H1 (cell line): Measurements from ENCODE around the gene OR1N1. TPM values are rescaled to one million over a fixed set of nuclear protein-coding genes. Genes with fewer than 3 reads are reported as not detected.

Experiments
- CTCF ChIA-PET: fragments of 300-600 bp; sonication (Branson Sonifier 250); formaldehyde crosslinking; loops from one replicate; lab custom pipeline; 2021; ENCODE audit not compliant: partially characterized antibody; lab: Charles Lee
- POLR2A ChIA-PET: fragments of 300-600 bp; sonication (Branson Sonifier 250); formaldehyde crosslinking; loops from one replicate; lab custom pipeline; 2021; ENCODE audit warnings: inconsistent platforms; ENCODE audit not compliant: partially characterized antibody; lab: Charles Lee
- DNase-seq, 2 experiments: peaks; one replicate each; pipeline versions ENCODE4 v3.0.0 to v3.0.0-alpha.2; 2010 to 2022; ENCODE audit warnings: low spot score in 2 of 2, low read depth in 1 of 2, mixed read lengths in 1 of 2
- FAIRE-seq: peaks from 2 replicates; lab custom pipeline; 2011; peaks lifted over from hg19 to GRCh38; lab: Jason Lieb, UNC
- H2AFZ ChIP-seq: 2 replicates; pipeline ENCODE4 v1.8.1; 2012; ENCODE audit warnings: low read length, inconsistent platforms
- H2AK5ac ChIP-seq: 2 replicates; pipeline ENCODE4 v1.6.1; 2013; ENCODE audit warnings: low read depth, low read length
- H2BK120ac ChIP-seq: replicated peaks from 2 replicates; pipeline ENCODE3; 2013; ENCODE audit warnings: low read depth, low read length, inconsistent platforms
- H2BK12ac ChIP-seq: 2 replicates; pipeline ENCODE4 v1.6.1; 2013; ENCODE audit warnings: low read depth, low read length
- H2BK15ac ChIP-seq: 2 replicates; pipeline ENCODE4 v1.6.1; 2013; ENCODE audit warnings: low read length
- H2BK20ac ChIP-seq: 2 replicates; pipeline ENCODE4 v1.6.1; 2013; ENCODE audit warnings: low read length
- H2BK5ac ChIP-seq: 2 replicates; pipeline ENCODE4 v1.6.1; 2013; ENCODE audit warnings: low read depth, low read length
- H3K14ac ChIP-seq: 2 replicates; pipeline ENCODE4 v1.6.1; 2013; ENCODE audit warnings: inconsistent platforms; ENCODE audit not compliant: insufficient read length
- H3K18ac ChIP-seq: 2 replicates; pipeline ENCODE4 v1.6.1; 2013; ENCODE audit warnings: low read length; ENCODE audit errors: extremely low read depth
- H3K23ac ChIP-seq: 2 replicates; pipeline ENCODE4 v1.6.1; 2013; ENCODE audit warnings: inconsistent platforms; ENCODE audit not compliant: insufficient read length
- H3K23me2 ChIP-seq: 2 replicates; pipeline ENCODE4 v1.6.1; 2013; ENCODE audit warnings: low read depth, low read length
- H3K27ac ChIP-seq: 2 replicates; pipeline ENCODE4 v1.6.1; 2011; ENCODE audit warnings: low read depth, low read length, inconsistent platforms
- H3K27me3 ChIP-seq, 4 experiments: replicated peaks in 1 of 4; 1 replicate in 1 of 4; 2 replicates in 3 of 4; pipeline versions ENCODE4 v1.6.1 to v1.8.1; 2011 to 2013; ENCODE audit warnings: low read length in 3 of 4, mild to moderate bottlenecking in 3 of 4, inconsistent platforms in 2 of 4, mixed read lengths in 2 of 4, moderate library complexity in 1 of 4; ENCODE audit not compliant: control insufficient read depth in 3 of 4, insufficient read depth in 3 of 4; ENCODE audit errors: extremely low read depth in 1 of 4
- H3K36me3 ChIP-seq, 4 experiments: 2 replicates each; pipeline versions ENCODE4 v1.6.1 to v1.8.1; 2011 to 2013; ENCODE audit warnings: mild to moderate bottlenecking in 4 of 4, low read length in 3 of 4, moderate library complexity in 2 of 4, control low read depth in 1 of 4, inconsistent platforms in 1 of 4; ENCODE audit not compliant: insufficient read depth in 4 of 4, control insufficient read depth in 2 of 4
- H3K4ac ChIP-seq: replicated peaks from 2 replicates; pipeline ENCODE3; 2013; ENCODE audit warnings: low read length, low read depth, mixed read lengths, inconsistent platforms; ENCODE audit not compliant: insufficient read length
- H3K4me1 ChIP-seq, 4 experiments: replicated peaks in 1 of 4; 1 replicate in 1 of 4; 2 replicates in 3 of 4; pipeline versions ENCODE4 v1.6.1 to v1.8.1; 2011 to 2013; ENCODE audit warnings: low read length in 3 of 4, inconsistent platforms in 2 of 4, mixed read lengths in 1 of 4; ENCODE audit not compliant: insufficient read depth in 4 of 4, control insufficient read depth in 3 of 4
- H3K4me2 ChIP-seq, 2 experiments: 2 replicates each; pipeline versions ENCODE4 v1.6.1 to v1.8.1; 2011 to 2013; ENCODE audit warnings: low read depth in 2 of 2, low read length in 2 of 2, control low read depth in 1 of 2, inconsistent platforms in 1 of 2, mild to moderate bottlenecking in 1 of 2; ENCODE audit not compliant: insufficient read depth in 1 of 2
- H3K4me3 ChIP-seq, 4 experiments: fragments of 200-600, 300-600 bp in 1 of 4; sonication (generic), shearing (Covaris generic), sonication (Bioruptor Twin) in 1 of 4; 2 replicates each; pipeline versions ENCODE4 v1.5.1 to v1.8.1; 2011 to 2016; ENCODE audit warnings: low read length in 4 of 4, low read depth in 3 of 4, control low read depth in 2 of 4, inconsistent platforms in 2 of 4, mild to moderate bottlenecking in 2 of 4, mixed read lengths in 1 of 4, moderate library complexity in 1 of 4; ENCODE audit not compliant: insufficient read depth in 2 of 4; ENCODE audit errors: extremely low read depth in 1 of 4
- H3K56ac ChIP-seq: replicated peaks from 2 replicates; pipeline ENCODE3; 2013; ENCODE audit warnings: low read depth, mild to moderate bottlenecking, mixed read lengths, low read length, inconsistent platforms; ENCODE audit not compliant: insufficient read length
- H3K79me1 ChIP-seq: 2 replicates; pipeline ENCODE4 v1.6.1; 2013; ENCODE audit warnings: low read depth, low read length, control low read depth
- H3K79me2 ChIP-seq, 2 experiments: 2 replicates each; pipeline versions ENCODE4 v1.6.1 to v1.8.1; 2012 to 2013; ENCODE audit warnings: low read length in 2 of 2, mild to moderate bottlenecking in 2 of 2, inconsistent platforms in 1 of 2; ENCODE audit not compliant: insufficient read depth in 2 of 2, control insufficient read depth in 1 of 2
- H3K9ac ChIP-seq, 4 experiments: replicated peaks in 1 of 4; 1 replicate in 1 of 4; 2 replicates in 3 of 4; pipeline versions ENCODE4 v1.6.1 to v1.8.1; 2011 to 2013; ENCODE audit warnings: low read depth in 3 of 4, low read length in 3 of 4, control low read depth in 2 of 4, mild to moderate bottlenecking in 2 of 4, moderate library complexity in 2 of 4, inconsistent platforms in 1 of 4; ENCODE audit errors: extremely low read depth in 1 of 4
- H3K9me3 ChIP-seq, 2 experiments: 2 replicates each; pipeline versions ENCODE4 v1.6.1 to v1.8.1; 2012 to 2013; ENCODE audit warnings: mild to moderate bottlenecking in 2 of 2, moderate library complexity in 2 of 2, control low read depth in 1 of 2, inconsistent platforms in 1 of 2, low read depth in 1 of 2, low read length in 1 of 2, mixed read lengths in 1 of 2; ENCODE audit not compliant: insufficient read depth in 2 of 2
- H4K20me1 ChIP-seq, 2 experiments: replicated peaks in 1 of 2; 2 replicates each; pipeline versions ENCODE3 to v1.8.1; 2011 to 2013; ENCODE audit warnings: inconsistent platforms in 2 of 2, low read length in 2 of 2, mild to moderate bottlenecking in 1 of 2; ENCODE audit not compliant: insufficient read depth in 2 of 2, control insufficient read depth in 1 of 2
- H4K5ac ChIP-seq: 2 replicates; pipeline ENCODE4 v1.6.1; 2013; ENCODE audit warnings: low read length, low read depth, mixed read lengths, inconsistent platforms; ENCODE audit not compliant: insufficient read length
- H4K8ac ChIP-seq: 2 replicates; pipeline ENCODE4 v1.8.0; 2013; ENCODE audit warnings: mild to moderate bottlenecking, moderate library complexity, low read length, inconsistent platforms; ENCODE audit not compliant: insufficient read depth; ENCODE audit errors: extremely low read depth
- H4K91ac ChIP-seq: replicated peaks from 2 replicates; pipeline ENCODE3; 2013; ENCODE audit warnings: low read length, mixed read lengths, inconsistent platforms; ENCODE audit not compliant: insufficient read length
- CHD1 ChIP-seq: IDR thresholded peaks from 2 replicates; pipeline ENCODE4 v1.6.1; 2012; ENCODE audit warnings: low read depth, low read length, improper control_type of control experiment
- CREB1 ChIP-seq: IDR thresholded peaks from 2 replicates; pipeline ENCODE4 v1.6.1; 2012; ENCODE audit warnings: inconsistent platforms
- CTBP2 ChIP-seq: IDR thresholded peaks from 2 replicates; pipeline ENCODE4 v1.7.0; 2011; ENCODE audit warnings: borderline replicate concordance, mild to moderate bottlenecking, moderate library complexity, mixed read lengths, low read length; ENCODE audit not compliant: insufficient read depth, insufficient read length
- EZH2 ChIP-seq: fragments of 200-600 bp; sonication (generic); IDR thresholded peaks from 2 replicates; pipeline ENCODE4 v1.7.1; 2012; ENCODE audit warnings: low read depth, mild to moderate bottlenecking, moderate library complexity, low read length, inconsistent platforms; ENCODE audit not compliant: severe bottlenecking
- POLR2A ChIP-seq, 2 experiments: IDR thresholded peaks; 1 replicate in 1 of 2; 2 replicates in 1 of 2; pipeline ENCODE4 v1.6.1; 2011; ENCODE audit warnings: low read depth in 2 of 2, low read length in 2 of 2, mild to moderate bottlenecking in 2 of 2; ENCODE audit errors: control extremely low read depth in 1 of 2
- SP1 ChIP-seq: IDR thresholded peaks from 2 replicates; pipeline ENCODE4 v1.6.1; 2011; ENCODE audit warnings: low read depth, low read length
- SRF ChIP-seq: IDR thresholded peaks from 2 replicates; pipeline ENCODE4 v1.6.1; 2011; ENCODE audit warnings: mild to moderate bottlenecking, low read depth, low read length, moderate library complexity
- TEAD4 ChIP-seq: IDR thresholded peaks from 2 replicates; pipeline ENCODE4 v1.6.1; 2012; ENCODE audit warnings: low read depth, low read length, inconsistent platforms, mixed read lengths
- WGBS, 2 experiments: shearing (Covaris generic) in 1 of 2; methylation state at CpG; one replicate each; pipeline versions ENCODE4 v1.1.6 to v1.1.7; 2013 to 2015; ENCODE audit warnings: low lambda C conversion rate in 2 of 2, mixed read lengths in 2 of 2, inconsistent platforms in 1 of 2, low coverage in 1 of 2, missing lambda C conversion rate in 1 of 2; ENCODE audit not compliant: insufficient replicate concordance in 2 of 2, insufficient coverage in 1 of 2, insufficient read length in 1 of 2; ENCODE audit errors: extremely low coverage in 1 of 2, missing lambda C conversion rate in 1 of 2; 5-methylcytosine and 5-hydroxymethylcytosine counted together
- polyA plus RNA-seq, 7 experiments: library from polyadenylated mRNA; depleted of rRNA in 3 of 7; stranded (reverse) in 5 of 7; unstranded in 2 of 7; fragments of >200 nt in 5 of 7; fragments of 200-250 nt in 2 of 7; gene quantifications; 1 replicate in 5 of 7; 2 replicates in 1 of 7; 4 replicates in 1 of 7; pipeline versions ENCODE4 v1.2.1 to v1.2.3, GENCODE V29; 2011 to 2013; ENCODE audit warnings: missing spikeins in 2 of 7, mixed read lengths in 2 of 7
- total RNA-seq: library from RNA; stranded (reverse); fragmentation: NEBNext Ultra II Directional; extraction: Animal tissue kit (Norgen Biotek cat#: 25700); gene quantifications from 2 replicates; pipeline ENCODE4 v1.2.1, GENCODE V29; 2021
- TF ChIP-seq, protein P1 (sequence below): IDR thresholded peaks from 2 replicates; pipeline ENCODE4 v1.6.1; 2011; ENCODE audit warnings: low read length, improper control_type of control experiment
- TF ChIP-seq, protein P2 (sequence below): IDR thresholded peaks from 2 replicates; pipeline ENCODE4 v1.6.1; 2012; ENCODE audit warnings: low read length, inconsistent platforms

The OR1N1 gene
- total and polyA plus RNA-seq, 2 of the 8 experiments (the other 6 are each of a cell fraction or from before 2014, with no cell fraction given): not detected

DNA sequence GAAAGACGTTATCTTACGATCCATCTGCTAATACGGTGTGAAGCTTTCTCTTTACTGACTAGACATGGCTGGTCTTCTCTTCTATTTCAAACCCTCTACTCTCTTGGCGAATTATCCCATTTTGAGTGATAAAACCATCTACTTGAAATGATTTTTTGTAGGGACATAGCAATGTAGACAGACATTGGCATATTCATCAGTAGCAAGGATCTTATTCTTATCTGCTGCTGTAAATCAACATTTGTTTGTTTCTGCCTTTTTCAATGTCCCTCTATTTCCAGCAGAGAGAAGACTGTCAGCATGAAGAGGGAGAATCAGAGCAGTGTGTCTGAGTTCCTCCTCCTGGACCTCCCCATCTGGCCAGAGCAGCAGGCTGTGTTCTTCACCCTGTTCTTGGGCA lies 8.3 kb downstream of the OR1N1 start, which contains the start of gene OR1J4:
OR1J4 (plus strand) TSS at position 301 of the 400 bp plus-strand sequence; CDS start at position 301, 0 bp downstream.
- H4K8ac ChIP-seq: no peak within 1 kb of the TSS
- no peak within 1 kb of the TSS for H2BK5ac ChIP-seq
- no peak within 1 kb of the TSS for H4K91ac ChIP-seq
- no peak within 1 kb of the TSS for H2BK20ac ChIP-seq
- no peak within 1 kb of the TSS for H3K56ac ChIP-seq
- DNase-seq: no peak
- no peak within 1 kb of the TSS for H2AK5ac ChIP-seq
- ChIA-PET CTCF (no interaction called here), POLR2A (no interaction called here)
- H3K4me1 ChIP-seq: no peaks in the 10 kb centered on the region
- no peak for FAIRE-seq
- no peaks in the 10 kb centered on the region for H3K79me1 ChIP-seq
- no peaks in the 10 kb centered on the region for H4K20me1 ChIP-seq
- no peaks in the 10 kb centered on the region for H3K79me2 ChIP-seq
- H2AFZ ChIP-seq: no peak within 1 kb of the TSS
- H3K14ac ChIP-seq: no peak within 1 kb of the TSS
- peaks cover 64 to 78% of the 10 kb centered on the region in 2 experiments for H3K9me3 ChIP-seq
- no peak within 1 kb of the TSS for H3K4ac ChIP-seq
- H3K36me3 ChIP-seq: no peaks in the 10 kb centered on the region; a peak in 2 of 8 replicates
- no peak within 1 kb of the TSS for H2BK12ac ChIP-seq
- no peak within 1 kb of the TSS for H2BK120ac ChIP-seq
- no peak within 1 kb of the TSS for H3K9ac ChIP-seq
- no peaks in the 10 kb centered on the region; the same call in 1 of the 2 replicates for H3K23me2 ChIP-seq
- H4K5ac ChIP-seq: no peak within 1 kb of the TSS
- 64% methylated on average over 4 of the region's 4 CpGs; no CpG with 5 or more reads in 1 of the 2 experiments for WGBS, 2 experiments
- no peak within 1 kb of the TSS for H2BK15ac ChIP-seq
- H3K18ac ChIP-seq: no peak within 1 kb of the TSS
- no peak within 1 kb of the TSS for H3K4me2 ChIP-seq
- no peak within 1 kb of the TSS for H3K27ac ChIP-seq
- H3K4me3 ChIP-seq: no peak within 1 kb of the TSS
- H3K27me3 ChIP-seq: no peaks in the 10 kb centered on the region
- H3K23ac ChIP-seq: no peak within 1 kb of the TSS
- TF ChIP-seq TEAD4: no peak
- TF ChIP-seq, protein P1, sequence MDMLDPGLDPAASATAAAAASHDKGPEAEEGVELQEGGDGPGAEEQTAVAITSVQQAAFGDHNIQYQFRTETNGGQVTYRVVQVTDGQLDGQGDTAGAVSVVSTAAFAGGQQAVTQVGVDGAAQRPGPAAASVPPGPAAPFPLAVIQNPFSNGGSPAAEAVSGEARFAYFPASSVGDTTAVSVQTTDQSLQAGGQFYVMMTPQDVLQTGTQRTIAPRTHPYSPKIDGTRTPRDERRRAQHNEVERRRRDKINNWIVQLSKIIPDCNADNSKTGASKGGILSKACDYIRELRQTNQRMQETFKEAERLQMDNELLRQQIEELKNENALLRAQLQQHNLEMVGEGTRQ: no peak
- TF ChIP-seq, protein P2, sequence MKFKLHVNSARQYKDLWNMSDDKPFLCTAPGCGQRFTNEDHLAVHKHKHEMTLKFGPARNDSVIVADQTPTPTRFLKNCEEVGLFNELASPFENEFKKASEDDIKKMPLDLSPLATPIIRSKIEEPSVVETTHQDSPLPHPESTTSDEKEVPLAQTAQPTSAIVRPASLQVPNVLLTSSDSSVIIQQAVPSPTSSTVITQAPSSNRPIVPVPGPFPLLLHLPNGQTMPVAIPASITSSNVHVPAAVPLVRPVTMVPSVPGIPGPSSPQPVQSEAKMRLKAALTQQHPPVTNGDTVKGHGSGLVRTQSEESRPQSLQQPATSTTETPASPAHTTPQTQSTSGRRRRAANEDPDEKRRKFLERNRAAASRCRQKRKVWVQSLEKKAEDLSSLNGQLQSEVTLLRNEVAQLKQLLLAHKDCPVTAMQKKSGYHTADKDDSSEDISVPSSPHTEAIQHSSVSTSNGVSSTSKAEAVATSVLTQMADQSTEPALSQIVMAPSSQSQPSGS: no peak
- TF ChIP-seq EZH2: no peak
- TF ChIP-seq SP1: no peak
- no peak for TF ChIP-seq CTBP2
- TF ChIP-seq POLR2A (IDR thresholded peaks at IDR 0.05; ENCODE audit: control extremely low read depth in 1 of 2, low read depth in 2 of 2, low read length in 2 of 2): no peak
- TF ChIP-seq SRF: no peak
- TF ChIP-seq CREB1: no peak
- no peak for TF ChIP-seq CHD1
